Uterus (tissue), 4 donors: ENCODE results near the gene SPINK1. TPM values are rescaled to one million over a fixed set of nuclear protein-coding genes. Genes with fewer than 3 reads are reported as not detected.
"Not testable (repeated sequence)": the region's sequence is repeated elsewhere in the genome, so short reads cannot be mapped to it uniquely, and the experiment has no call there.

Experiments
- DNase-seq, 2 donors: peaks; one replicate each; pipeline ENCODE4 v3.0.0-alpha.2; 2019 to 2020
- H3K27ac ChIP-seq, 2 donors: fragments of 200-600 bp; sonication (generic); 1 replicate in 1 of 2; 2 replicates in 1 of 2; pipeline ENCODE4 v1.5.1; 2016 to 2018
- H3K27me3 ChIP-seq, 2 donors: fragments of 200-600 bp; sonication (generic); one replicate each; pipeline ENCODE4 v1.5.1; 2018 to 2019; ENCODE audit warnings: control low read depth in 1 of 2
- H3K36me3 ChIP-seq, 2 donors: fragments of 200-600 bp; sonication (generic); one replicate each; pipeline ENCODE4 v1.5.1; 2019; ENCODE audit warnings: control low read depth in 1 of 2
- H3K4me1 ChIP-seq, 2 donors: fragments of 200-600 bp; sonication (generic); one replicate each; pipeline ENCODE4 v1.5.1; 2018 to 2019; ENCODE audit warnings: control low read depth in 1 of 2
- H3K4me3 ChIP-seq, 2 donors: fragments of 200-600 bp; sonication (generic); 1 replicate in 1 of 2; 2 replicates in 1 of 2; pipeline ENCODE4 v1.5.1; 2018 to 2019; ENCODE audit warnings: mild to moderate bottlenecking in 1 of 2
- H3K9me3 ChIP-seq, 2 donors: fragments of 200-600 bp; sonication (generic); one replicate each; pipeline ENCODE4 v1.5.1; 2019; ENCODE audit warnings: control low read depth in 1 of 2
- POLR2A ChIP-seq, 2 donors: fragments of 450-650 bp; IDR thresholded peaks; one replicate each; pipeline ENCODE4 v1.6.1; 2016; ENCODE audit warnings: antibody characterized with exemption in 2 of 2, mild to moderate bottlenecking in 1 of 2, moderate library complexity in 1 of 2
- intact Hi-C: fragments of 100-400 bp; cut with DNase I; formaldehyde crosslinking; loops from one replicate; pipeline ENCODE4 v1.15.1; 2023; ENCODE audit warnings: low total_unique reads
- total RNA-seq, 4 donors: library from RNA; depleted of rRNA in 3 of 4; stranded (reverse); fragments of >200 nt in 3 of 4; gene quantifications; one replicate each; pipeline versions ENCODE4 v1.1.0 to v1.2.4, GENCODE V29; 2014 to 2023
- TF ChIP-seq, protein P1 (sequence below), 4 experiments: fragments of 200-600 bp in 2 of 4; fragments of 450-650 bp in 2 of 4; sonication (generic) in 2 of 4; IDR thresholded peaks; one replicate each; pipeline ENCODE4 v1.5.1; 2016 to 2019; ENCODE audit warnings: antibody characterized with exemption in 4 of 4, mild to moderate bottlenecking in 2 of 4, moderate library complexity in 1 of 4
- donor health status: DM: yes; HTN: yes; CAD: no.

SPINK1 gene
- total RNA-seq, 4 donors from 2014 or later, result not detected

DNA sequence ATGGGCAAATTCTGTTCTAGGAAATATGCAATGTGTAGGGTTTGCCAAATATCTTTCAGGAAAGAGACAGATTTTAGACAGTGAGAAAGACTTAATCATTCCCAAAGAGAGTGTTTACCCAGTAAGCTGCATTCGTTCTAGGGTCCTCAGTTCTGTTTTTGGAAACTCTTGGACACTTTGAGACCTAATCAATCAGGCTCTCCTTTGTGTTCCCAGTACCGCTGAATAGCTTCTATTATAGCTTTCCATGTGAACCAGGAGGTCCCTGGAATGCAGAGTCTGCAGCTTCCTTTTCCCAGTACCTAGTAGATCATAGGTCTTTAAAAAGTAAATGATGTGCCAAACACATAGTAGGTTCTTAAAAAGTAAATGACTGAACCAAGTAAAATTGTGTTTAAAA, 11.4 kb upstream of the SPINK1 start:
- Histone ChIP-seq H3K9me3 (no peaks in the 10 kb centered on the region), H3K4me3 (no peak overlapping the region), H3K27ac (no peak overlapping the region), H3K36me3 (no peaks in the 10 kb centered on the region), H3K27me3 (no peaks in the 10 kb centered on the region), H3K4me1 (no peaks in the 10 kb centered on the region)
- no peak for TF ChIP-seq POLR2A (IDR thresholded peaks at IDR 0.05)
- TF ChIP-seq, protein P1, sequence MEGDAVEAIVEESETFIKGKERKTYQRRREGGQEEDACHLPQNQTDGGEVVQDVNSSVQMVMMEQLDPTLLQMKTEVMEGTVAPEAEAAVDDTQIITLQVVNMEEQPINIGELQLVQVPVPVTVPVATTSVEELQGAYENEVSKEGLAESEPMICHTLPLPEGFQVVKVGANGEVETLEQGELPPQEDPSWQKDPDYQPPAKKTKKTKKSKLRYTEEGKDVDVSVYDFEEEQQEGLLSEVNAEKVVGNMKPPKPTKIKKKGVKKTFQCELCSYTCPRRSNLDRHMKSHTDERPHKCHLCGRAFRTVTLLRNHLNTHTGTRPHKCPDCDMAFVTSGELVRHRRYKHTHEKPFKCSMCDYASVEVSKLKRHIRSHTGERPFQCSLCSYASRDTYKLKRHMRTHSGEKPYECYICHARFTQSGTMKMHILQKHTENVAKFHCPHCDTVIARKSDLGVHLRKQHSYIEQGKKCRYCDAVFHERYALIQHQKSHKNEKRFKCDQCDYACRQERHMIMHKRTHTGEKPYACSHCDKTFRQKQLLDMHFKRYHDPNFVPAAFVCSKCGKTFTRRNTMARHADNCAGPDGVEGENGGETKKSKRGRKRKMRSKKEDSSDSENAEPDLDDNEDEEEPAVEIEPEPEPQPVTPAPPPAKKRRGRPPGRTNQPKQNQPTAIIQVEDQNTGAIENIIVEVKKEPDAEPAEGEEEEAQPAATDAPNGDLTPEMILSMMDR (IDR thresholded peaks at IDR 0.05), result no peak
- no peak for DNase-seq
- intact Hi-C loops, result no loop called here

DNA sequence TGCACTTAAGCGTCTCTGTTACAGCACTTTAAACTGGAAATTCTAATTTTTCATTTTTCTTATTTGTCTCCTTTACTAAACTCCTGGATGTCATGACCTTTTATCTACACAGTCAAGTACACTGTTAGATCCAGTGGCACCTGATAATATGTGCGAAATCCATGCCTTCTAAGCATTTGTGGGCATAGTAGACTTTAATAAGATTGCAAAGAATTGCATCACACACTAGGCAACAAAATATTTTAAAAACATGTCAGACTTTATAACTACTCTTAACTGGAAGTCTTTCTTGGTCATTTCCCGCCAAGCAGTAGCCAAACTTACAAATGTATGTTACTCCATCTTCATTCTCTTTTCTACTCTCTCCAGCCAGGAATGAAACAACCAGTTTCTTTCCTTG, 5.0 kb upstream of the SPINK1 start:
- Histone ChIP-seq H3K36me3 (no peaks in the 10 kb centered on the region), H3K4me1 (no peaks in the 10 kb centered on the region), H3K27me3 (no peaks in the 10 kb centered on the region), H3K9me3 (no peaks in the 10 kb centered on the region), H3K27ac (no peak overlapping the region), H3K4me3 (no peak overlapping the region)
- intact Hi-C loops, result no loop called here
- TF ChIP-seq POLR2A (IDR thresholded peaks at IDR 0.05), result no peak
- TF ChIP-seq, protein P1 (IDR thresholded peaks at IDR 0.05), result no peak
- DNase-seq, result no peak

DNA sequence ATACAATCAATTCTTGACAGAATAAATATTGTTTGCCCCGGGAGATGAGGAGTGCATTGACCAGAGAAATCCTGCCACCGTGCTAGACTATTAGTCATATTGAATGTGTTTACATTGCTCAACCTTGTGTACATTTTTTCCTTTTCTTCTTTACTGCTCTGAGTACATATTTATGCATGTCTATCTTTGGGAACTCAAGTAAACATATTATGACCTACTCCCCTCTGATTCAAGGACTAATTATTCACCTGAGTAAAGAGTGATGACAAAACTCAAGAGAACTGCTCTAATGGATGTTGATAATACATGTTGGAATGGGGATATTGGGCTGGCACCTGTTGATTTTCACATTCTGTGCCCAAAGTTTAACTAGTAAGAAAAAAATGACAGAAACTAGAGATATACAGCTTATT, 3.9 kb upstream of the SPINK1 start:
- Histone ChIP-seq H3K9me3 (no peaks in the 10 kb centered on the region), H3K4me3 (no peak overlapping the region), H3K27me3 (no peaks in the 10 kb centered on the region), H3K36me3 (no peaks in the 10 kb centered on the region), H3K4me1 (no peaks in the 10 kb centered on the region), H3K27ac (no peak overlapping the region)
- no peak for DNase-seq
- intact Hi-C loops, result no loop called here
- TF ChIP-seq, protein P1 (IDR thresholded peaks at IDR 0.05), result no peak

DNA sequence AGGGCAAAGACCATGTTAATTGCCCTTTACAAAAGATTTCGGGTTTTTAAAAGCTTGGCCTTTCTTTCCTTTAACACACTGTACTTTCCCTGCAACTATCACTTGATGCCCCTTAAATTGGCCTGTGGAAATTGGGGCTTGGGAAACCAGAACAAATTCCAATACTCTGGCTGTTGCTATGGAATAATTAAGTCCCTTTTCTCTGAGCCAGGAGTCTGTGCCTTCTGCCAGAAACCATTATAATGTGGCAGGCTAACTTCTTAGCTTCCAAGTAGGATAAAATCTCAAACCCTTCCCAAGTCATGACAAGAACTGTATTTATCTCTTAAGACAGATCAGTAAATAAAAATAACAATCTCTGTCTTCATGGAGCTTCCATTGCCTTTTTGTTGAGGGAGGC, 1.1 kb upstream of the SPINK1 start:
- intact Hi-C loops, result no loop called here
- H3K4me3 ChIP-seq, result no peak overlapping the region
- no peaks in the 10 kb centered on the region for H3K9me3 ChIP-seq
- H3K27ac ChIP-seq, result no peak overlapping the region
- H3K36me3 ChIP-seq, result no peaks in the 10 kb centered on the region
- no peaks in the 10 kb centered on the region for H3K27me3 ChIP-seq
- no peak for DNase-seq
- TF ChIP-seq, protein P1 (IDR thresholded peaks at IDR 0.05), result no peak
- TF ChIP-seq POLR2A (IDR thresholded peaks at IDR 0.05), result no peak
- H3K4me1 ChIP-seq, result no peaks in the 10 kb centered on the region

DNA sequence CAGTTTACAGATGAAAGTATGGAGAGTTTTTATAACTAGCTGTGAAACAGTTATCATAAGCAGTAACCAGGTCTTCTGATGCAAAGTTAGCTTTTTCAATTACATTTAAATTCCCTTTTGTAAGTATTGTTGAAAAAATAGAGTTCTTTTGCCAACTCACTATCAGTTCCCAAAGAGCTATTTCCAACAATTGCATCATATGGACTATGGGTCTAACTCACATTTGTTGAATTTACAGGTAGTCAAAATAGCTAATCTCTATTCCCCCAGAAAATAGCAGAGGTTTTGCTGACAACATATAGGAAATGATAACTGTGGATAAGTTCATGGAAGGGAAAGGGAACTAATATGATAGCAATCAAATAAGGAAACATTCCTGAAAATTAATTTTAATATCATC, 1.4 kb downstream of the SPINK1 start:
- H3K9me3 ChIP-seq, result no peaks in the 10 kb centered on the region
- DNase-seq, result no peak
- TF ChIP-seq, protein P1 (IDR thresholded peaks at IDR 0.05), result no peak
- no peak for TF ChIP-seq POLR2A (IDR thresholded peaks at IDR 0.05)
- H3K27me3 ChIP-seq, result no peaks in the 10 kb centered on the region
- H3K36me3 ChIP-seq, result no peaks in the 10 kb centered on the region
- no peak overlapping the region for H3K27ac ChIP-seq
- H3K4me3 ChIP-seq, result no peak overlapping the region
- no peaks in the 10 kb centered on the region for H3K4me1 ChIP-seq
- intact Hi-C loops, result no loop called here

DNA sequence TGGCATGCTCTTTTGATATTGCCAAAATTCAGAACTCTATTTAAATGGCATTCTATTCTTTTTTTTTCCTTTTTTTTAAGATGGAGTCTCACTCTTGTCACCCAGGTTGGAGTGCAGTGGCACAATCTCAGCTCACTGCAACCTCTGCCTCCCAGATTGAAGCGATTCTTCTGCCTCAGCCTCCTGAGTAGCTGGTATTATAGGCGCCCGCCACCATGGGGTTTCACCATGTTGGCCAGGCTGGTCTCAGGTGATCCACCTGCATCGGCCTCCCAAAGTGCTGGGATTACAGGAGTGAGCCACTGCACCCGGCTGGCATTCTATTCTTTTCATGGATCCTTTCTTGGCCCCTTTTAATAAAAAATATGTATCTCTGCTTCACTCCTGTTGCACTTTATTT, 4.5 kb downstream of the SPINK1 start:
- intact Hi-C loops, result loop anchor here (10.0 kb wide), 1 partner anchor 202 kb away; no protein-coding TSS in a partner anchor
- DNase-seq, H3K4me1 ChIP-seq, H3K36me3 ChIP-seq, H3K4me3 ChIP-seq, H3K27ac ChIP-seq, H3K9me3 ChIP-seq, H3K27me3 ChIP-seq: not testable (repeated sequence)
